Common myeloid progenitor, CD34-positive (primary cell): ENCODE data around the gene CD83.
A peak's percentile ranks its signal among the peaks of the same experiment; 100 is the strongest.

Experiments
- CTCF ChIA-PET: fragments of 350-600 bp; sonication (Branson Sonifier 250); formaldehyde crosslinking; loops from one replicate; lab custom pipeline; 2021; ENCODE audit warnings: antibody characterized with exemption; lab: Charles Lee
- POLR2A ChIA-PET: fragments of 350-600 bp; sonication (Branson Sonifier 250); formaldehyde crosslinking; loops from one replicate; lab custom pipeline; 2021; ENCODE audit warnings: antibody characterized with exemption; lab: Charles Lee
- DNase-seq, 3 donors: peaks; one replicate each; pipeline versions ENCODE4 v3.0.0 to v3.0.0-alpha.2; 2013
- H3K27ac ChIP-seq, 2 experiments: 1 replicate in 1 of 2; 2 replicates in 1 of 2; pipeline ENCODE4 v1.7.0; 2013; ENCODE audit warnings: inconsistent platforms in 2 of 2, low read length in 2 of 2, mild to moderate bottlenecking in 2 of 2, low read depth in 1 of 2, moderate library complexity in 1 of 2; ENCODE audit not compliant: severe bottlenecking in 2 of 2, insufficient read depth in 1 of 2, poor library complexity in 1 of 2
- H3K27me3 ChIP-seq, 5 experiments: replicated peaks in 2 of 5; 1 replicate in 3 of 5; 2 replicates in 2 of 5; pipeline versions ENCODE4 v1.6.1 to v1.7.0; 2013; ENCODE audit warnings: low read length in 4 of 5, mild to moderate bottlenecking in 2 of 5, moderate library complexity in 2 of 5, inconsistent platforms in 1 of 5; ENCODE audit not compliant: insufficient read depth in 5 of 5, control insufficient read depth in 4 of 5
- H3K36me3 ChIP-seq, 4 experiments: 1 replicate in 2 of 4; 2 replicates in 2 of 4; pipeline versions ENCODE4 v1.6.1 to v1.7.0; 2013; ENCODE audit warnings: low read length in 3 of 4, control low read depth in 1 of 4, mild to moderate bottlenecking in 1 of 4; ENCODE audit not compliant: control insufficient read depth in 4 of 4, insufficient read depth in 4 of 4
- H3K4me1 ChIP-seq, 4 experiments: 1 replicate in 3 of 4; 2 replicates in 1 of 4; pipeline versions ENCODE4 v1.6.1 to v1.7.1; 2013; ENCODE audit warnings: low read length in 3 of 4, mild to moderate bottlenecking in 3 of 4, control low read depth in 1 of 4, inconsistent platforms in 1 of 4, moderate library complexity in 1 of 4; ENCODE audit not compliant: control insufficient read depth in 4 of 4, insufficient read depth in 4 of 4; ENCODE audit errors: control extremely low read depth in 1 of 4
- H3K4me3 ChIP-seq, 7 experiments: 1 replicate in 4 of 7; 2 replicates in 3 of 7; pipeline versions ENCODE4 v1.5.1 to v1.7.0; 2013; ENCODE audit warnings: mild to moderate bottlenecking in 7 of 7, low read length in 6 of 7, moderate library complexity in 6 of 7, inconsistent platforms in 2 of 7, low read depth in 2 of 7, control low read depth in 1 of 7; ENCODE audit not compliant: insufficient read depth in 4 of 7, control insufficient read depth in 1 of 7; ENCODE audit errors: extremely low read depth in 1 of 7
- H3K9me3 ChIP-seq, 5 experiments: 1 replicate in 4 of 5; 2 replicates in 1 of 5; pipeline versions ENCODE4 v1.6.1 to v1.7.1; 2013; ENCODE audit warnings: low read length in 4 of 5, mild to moderate bottlenecking in 2 of 5, inconsistent platforms in 1 of 5, low read depth in 1 of 5, moderate library complexity in 1 of 5; ENCODE audit not compliant: control insufficient read depth in 4 of 5, insufficient read depth in 2 of 5; ENCODE audit errors: control extremely low read depth in 1 of 5
- WGBS: methylation state at CpG from one replicate; pipeline ENCODE4 v1.1.5; 2013; ENCODE audit not compliant: insufficient coverage; 5-methylcytosine and 5-hydroxymethylcytosine counted together

The CD83 gene

DNA sequence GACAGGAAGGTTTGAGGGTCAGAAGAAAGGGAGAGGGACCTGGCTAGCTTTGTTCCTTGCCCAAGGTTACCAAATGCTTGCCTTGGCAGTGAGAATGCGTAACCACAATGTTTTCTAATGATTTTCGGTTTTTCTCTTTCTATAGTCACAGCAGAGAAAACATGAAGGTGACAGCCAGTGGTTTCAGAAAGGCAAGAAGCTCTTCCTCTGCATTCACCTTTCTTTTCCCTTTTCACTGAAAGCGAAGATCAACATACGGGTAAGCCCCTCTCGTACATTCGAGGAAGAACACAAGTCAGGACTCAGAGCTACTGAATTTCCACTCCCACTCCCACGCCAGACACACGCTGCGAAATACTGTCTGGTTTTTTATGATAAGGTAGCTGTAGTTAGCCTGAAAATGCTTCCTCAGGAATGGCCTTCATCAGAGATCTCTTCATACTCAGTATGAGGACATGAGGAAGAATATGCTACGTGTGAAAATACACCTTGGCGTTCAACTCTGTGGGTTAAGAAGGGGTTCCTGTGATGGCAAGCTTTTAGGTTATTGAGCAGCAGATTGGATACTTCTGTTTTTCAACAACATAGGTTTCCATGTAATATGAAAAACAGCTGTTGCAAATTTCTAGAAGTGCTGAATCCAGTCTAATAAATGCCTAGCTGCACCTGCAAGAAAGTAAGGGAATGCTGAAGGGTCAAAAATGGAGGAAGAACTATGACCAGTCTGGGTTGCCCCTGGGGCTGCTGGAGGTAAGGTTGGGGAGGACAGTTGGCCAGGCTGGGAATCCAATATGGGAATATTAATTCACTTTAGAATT, 7.4 kb upstream of the CD83 start:
- peaks cover 0 to 11% (median 7%) of the 10 kb centered on the region in 5 experiments for H3K9me3 ChIP-seq
- H3K27ac ChIP-seq: no peak overlapping the region
- no peaks in the 10 kb centered on the region for H3K27me3 ChIP-seq
- no peaks in the 10 kb centered on the region for H3K36me3 ChIP-seq
- DNase-seq: no peak
- CTCF ChIA-PET: interaction anchor here (0.7 to 2.1 kb wide), 5 partner anchors 12 to 1553 kb away, joined by 3 to 6 read pairs (median 3); no protein-coding TSS in a partner anchor
- POLR2A ChIA-PET: interaction anchor here (1.6 kb wide), 1 partner anchor 13 kb away, joined by 4 read pairs; no protein-coding TSS in a partner anchor
- H3K4me3 ChIP-seq: no peak overlapping the region
- H3K4me1 ChIP-seq: peaks cover 0 to 21% (median 15%) of the 10 kb centered on the region in 4 experiments
- WGBS: 94% methylated on average over 4 of the region's 11 CpGs

GRCh38 chr6:14113976-14114375, 3.6 kb upstream of the CD83 start:
- Histone ChIP-seq H3K4me3 (no peak overlapping the region), H3K36me3 (no peaks in the 10 kb centered on the region), H3K4me1 (peaks cover 7 to 26% (median 22%) of the 10 kb centered on the region in 4 experiments), H3K9me3 (no peaks in the 10 kb centered on the region), H3K27me3 (no peaks in the 10 kb centered on the region), H3K27ac (no peak overlapping the region)
- DNase-seq: no peak
- CTCF ChIA-PET: no interaction called here
- WGBS: no CpG with 5 or more reads among the region's 1 CpG
- POLR2A ChIA-PET: no interaction called here

- WGBS: 5% methylated on average over 8 of the region's 10 CpGs
- Histone ChIP-seq H3K27me3 (no peaks in the 10 kb centered on the region), H3K36me3 (peaks cover 0 to 2% (median 0%) of the 10 kb centered on the region in 4 experiments), H3K4me3 (peak overlapping the region; percentile 53 to 88 (median 72)), H3K9me3 (no peaks in the 10 kb centered on the region), H3K27ac (peak overlapping the region in 1 of 2 experiments; percentile 54), H3K4me1 (peaks cover 9 to 28% (median 23%) of the 10 kb centered on the region in 4 experiments)
- ChIA-PET POLR2A (no interaction called here), CTCF (interaction anchor here (3.7 to 4.4 kb wide), 2 partner anchors 11 to 52 kb away, joined by 18 to 28 read pairs; no protein-coding TSS in a partner anchor)
- DNase-seq: no peak
Observed at GRCh38 chr6:14118091-14118439, 493 bp downstream of the CD83 start.

DNA sequence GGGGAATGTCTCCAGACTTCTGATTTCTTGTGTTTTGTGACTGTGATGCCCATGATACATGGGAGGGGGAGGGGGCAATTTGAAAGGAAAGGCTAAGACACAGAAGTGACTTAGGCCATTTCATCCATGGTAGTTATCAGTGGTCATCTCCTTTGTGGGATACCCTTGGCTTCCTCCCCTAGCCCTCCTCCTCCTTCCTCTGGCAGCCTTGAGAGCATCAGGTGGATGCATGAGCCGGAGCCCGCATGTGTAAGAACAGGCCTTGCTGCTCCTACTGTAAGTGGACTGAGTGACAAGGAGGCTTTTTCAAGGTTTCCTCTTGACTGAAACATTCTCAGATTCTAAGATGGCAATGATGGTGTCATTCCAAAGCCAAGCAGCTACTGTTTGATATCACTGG, 874 bp downstream of the CD83 start:
- H3K36me3 ChIP-seq: peaks cover 0 to 2% (median 0%) of the 10 kb centered on the region in 4 experiments
- H3K9me3 ChIP-seq: no peaks in the 10 kb centered on the region
- H3K27ac ChIP-seq: peak overlapping the region in 1 of 2 experiments; percentile 54
- no peak for DNase-seq
- WGBS: 71% methylated on average over 2 of the region's 2 CpGs
- peaks cover 9 to 31% (median 26%) of the 10 kb centered on the region in 4 experiments for H3K4me1 ChIP-seq
- H3K27me3 ChIP-seq: no peaks in the 10 kb centered on the region
- ChIA-PET POLR2A (no interaction called here), CTCF (interaction anchor here (1.1 to 4.4 kb wide), 3 partner anchors 11 to 52 kb away, joined by 3 to 28 read pairs (median 18); no protein-coding TSS in a partner anchor)
- H3K4me3 ChIP-seq: peak overlapping the region; percentile 53 to 88 (median 72)

DNA sequence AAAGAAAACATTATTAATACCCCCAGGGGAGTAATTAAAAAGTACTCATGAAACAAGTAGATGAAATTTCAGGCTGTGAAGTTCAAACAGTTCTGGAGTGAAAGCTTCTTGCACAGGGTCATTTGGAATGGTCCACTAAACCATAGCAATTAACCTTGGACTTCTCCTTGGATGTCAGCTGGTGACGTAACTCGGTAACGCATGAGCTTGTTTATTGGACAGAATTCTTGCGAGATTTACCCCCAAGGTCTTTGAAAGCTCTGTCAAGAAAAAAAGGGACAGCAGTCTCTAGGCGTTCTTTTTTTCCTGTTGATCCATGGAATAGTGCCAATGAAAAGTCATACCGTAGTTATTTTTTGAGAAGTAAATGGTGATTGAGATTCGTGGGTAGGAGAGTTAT, 2.2 kb downstream of the CD83 start:
- Histone ChIP-seq H3K27ac (no peak overlapping the region), H3K9me3 (no peaks in the 10 kb centered on the region), H3K27me3 (no peaks in the 10 kb centered on the region), H3K4me1 (peaks cover 14 to 40% (median 32%) of the 10 kb centered on the region in 4 experiments), H3K36me3 (peaks cover 0 to 2% (median 0%) of the 10 kb centered on the region in 4 experiments), H3K4me3 (no peak overlapping the region)
- DNase-seq: no peak
- WGBS: 97% methylated on average over 5 of the region's 7 CpGs
- ChIA-PET CTCF (interaction anchor here (2.2 to 4.4 kb wide), 3 partner anchors 9 to 211 kb away, joined by 4 to 28 read pairs (median 18); no protein-coding TSS in a partner anchor), POLR2A (no interaction called here)

DNA sequence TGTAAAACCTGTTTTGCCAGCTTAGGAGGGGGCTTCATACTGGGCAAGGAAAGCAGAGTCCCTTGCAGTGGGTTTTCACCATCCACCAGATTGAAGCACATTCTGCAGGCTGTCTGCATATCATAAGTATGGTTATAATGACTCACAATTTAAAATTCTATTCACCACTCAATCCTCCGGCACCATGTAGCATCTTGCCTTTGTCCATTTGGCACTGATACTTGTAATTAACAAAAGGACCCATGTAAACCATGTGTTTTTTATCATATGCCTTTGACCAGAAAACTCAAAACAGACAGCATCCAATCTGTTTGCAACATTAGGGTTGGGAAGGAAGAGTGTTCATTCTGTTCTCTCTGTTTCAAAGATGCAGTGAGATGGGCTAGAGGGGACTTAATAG, 3.0 kb downstream of the CD83 start:
- Histone ChIP-seq H3K4me3 (no peak overlapping the region), H3K9me3 (no peaks in the 10 kb centered on the region), H3K27ac (no peak overlapping the region), H3K4me1 (peaks cover 14 to 40% (median 32%) of the 10 kb centered on the region in 4 experiments), H3K36me3 (peaks cover 0 to 2% (median 0%) of the 10 kb centered on the region in 4 experiments), H3K27me3 (no peaks in the 10 kb centered on the region)
- CTCF ChIA-PET: interaction anchor here (0.8 to 4.4 kb wide), 4 partner anchors 9 to 212 kb away, joined by 3 to 28 read pairs (median 11); no protein-coding TSS in a partner anchor
- DNase-seq: no peak
- WGBS: 100% methylated on average over 1 of the region's 1 CpG
- POLR2A ChIA-PET: no interaction called here

GRCh38 chr6:14121936-14122344, 4.4 kb downstream of the CD83 start:
- POLR2A ChIA-PET: no interaction called here
- peak; percentile 31 to 83 (median 77) for DNase-seq
- 82% methylated on average over 1 of the region's 4 CpGs for WGBS
- no peak overlapping the region for H3K27ac ChIP-seq
- H3K36me3 ChIP-seq: peaks cover 0 to 5% (median 0%) of the 10 kb centered on the region in 4 experiments
- H3K4me1 ChIP-seq: peaks cover 14 to 39% (median 32%) of the 10 kb centered on the region in 4 experiments
- CTCF ChIA-PET: no interaction called here
- no peaks in the 10 kb centered on the region for H3K27me3 ChIP-seq
- no peaks in the 10 kb centered on the region for H3K9me3 ChIP-seq
- no peak overlapping the region for H3K4me3 ChIP-seq
